K562 (cell line): Measurements from ENCODE around the gene RNF217. TPM values are rescaled to one million over a fixed set of nuclear protein-coding genes. Genes with fewer than 3 reads are reported as not detected.
A peak's percentile ranks its signal among the peaks of the same experiment; 100 is the strongest.

ENCODE experiments used
- CBFA2T2 ChIP-seq: fragments of 450-650 bp; conservative IDR thresholded peaks from 2 replicates; pipeline ENCODE4 v1.6.1; 2017; ENCODE audit warnings: mild to moderate bottlenecking
- CC2D1A ChIP-seq: fragments of 450-650 bp; IDR thresholded peaks from 2 replicates; pipeline ENCODE4 v1.6.1; 2017; ENCODE audit warnings: mild to moderate bottlenecking
- DMBX1 ChIP-seq: fragments of 250-450 bp; sonication (Bioruptor Pico); IDR thresholded peaks from 2 replicates; pipeline ENCODE4 v1.8.0; 2022; ENCODE audit warnings: inconsistent platforms, mild to moderate bottlenecking, moderate library complexity, borderline replicate concordance
- EHMT2 ChIP-seq: fragments of 450-650 bp; IDR thresholded peaks from 2 replicates; pipeline ENCODE4 v1.6.1; 2018; ENCODE audit warnings: antibody characterized with exemption
- ELF4 ChIP-seq: fragments of 450-650 bp; formaldehyde crosslinking; IDR thresholded peaks from 2 replicates; pipeline ENCODE4 v1.4.0; 2022; ENCODE audit warnings: missing genetic modification characterization
- ESRRB ChIP-seq: fragments of 250-450 bp; sonication (Bioruptor Pico); IDR thresholded peaks from 2 replicates; pipeline ENCODE4 v1.5.0; 2020; ENCODE audit warnings: mild to moderate bottlenecking, moderate library complexity, borderline replicate concordance
- HDAC8 ChIP-seq: fragments of 450-650 bp; IDR thresholded peaks from 2 replicates; pipeline ENCODE4 v1.6.1; 2016; ENCODE audit warnings: mild to moderate bottlenecking, missing genetic modification characterization, moderate library complexity, missing compliant biosample characterization
- HNRNPH1 ChIP-seq: fragments of 200-400 bp; formaldehyde crosslinking; optimal IDR thresholded peaks from 2 replicates; pipeline ENCODE3; 2017; ENCODE audit warnings: low read depth, mild to moderate bottlenecking, low read length, moderate library complexity
- KLF16 ChIP-seq: IDR thresholded peaks from 2 replicates; pipeline ENCODE4 v1.6.1; 2016; ENCODE audit warnings: antibody characterized with exemption
- L3MBTL2 ChIP-seq: fragments of 450-650 bp; IDR thresholded peaks from 2 replicates; pipeline ENCODE4 v1.6.1; 2016; ENCODE audit warnings: mild to moderate bottlenecking, moderate library complexity
- MITF ChIP-seq: IDR thresholded peaks from 2 replicates; pipeline ENCODE4 v1.6.1; 2014; ENCODE audit warnings: antibody characterized with exemption
- MYNN ChIP-seq, 2 experiments: sonication (generic); formaldehyde crosslinking in 1 of 2; IDR thresholded peaks; 2 replicates each; pipeline versions ENCODE4 v1.5.0 to v1.6.1; 2016 to 2020; ENCODE audit warnings: antibody characterized with exemption in 1 of 2, missing genetic modification reagents in 1 of 2
- NCOR1 ChIP-seq: fragments of 450-650 bp; IDR thresholded peaks from 2 replicates; pipeline ENCODE4 v1.6.1; 2016; ENCODE audit warnings: mild to moderate bottlenecking, moderate library complexity
- PML ChIP-seq: IDR thresholded peaks from 2 replicates; pipeline ENCODE4 v1.6.1; 2012; ENCODE audit warnings: low read length, inconsistent platforms
- RFX1 ChIP-seq: fragments of 450-650 bp; IDR thresholded peaks from 2 replicates; pipeline ENCODE4 v1.6.1; 2016; ENCODE audit warnings: mild to moderate bottlenecking, moderate library complexity
- SMARCC2 ChIP-seq: fragments of 450-650 bp; IDR thresholded peaks from 2 replicates; pipeline ENCODE4 v1.6.1; 2017; ENCODE audit warnings: antibody characterized with exemption, moderate library complexity, mild to moderate bottlenecking, low read depth
- SMARCE1 ChIP-seq: fragments of 450-650 bp; IDR thresholded peaks from 2 replicates; pipeline ENCODE4 v1.7.1; 2016; ENCODE audit warnings: mild to moderate bottlenecking
- SP1 ChIP-seq: sonication (generic); formaldehyde crosslinking; IDR thresholded peaks from 2 replicates; pipeline ENCODE4 v1.8.1; 2022; ENCODE audit warnings: mild to moderate bottlenecking, missing genetic modification reagents
- TEAD4 ChIP-seq, 2 experiments: sonication (generic) in 1 of 2; formaldehyde crosslinking in 1 of 2; IDR thresholded peaks; 2 replicates each; pipeline versions ENCODE4 v1.6.1 to v1.8.0; 2012 to 2022; ENCODE audit warnings: borderline replicate concordance in 1 of 2, inconsistent platforms in 1 of 2, low read length in 1 of 2, mild to moderate bottlenecking in 1 of 2, missing genetic modification reagents in 1 of 2
- TFE3 ChIP-seq: fragments of 450-650 bp; formaldehyde crosslinking; IDR thresholded peaks from 2 replicates; pipeline ENCODE4 v1.4.0; 2020; ENCODE audit warnings: mild to moderate bottlenecking, mixed read lengths
- U2AF1 ChIP-seq: fragments of 200-400 bp; formaldehyde crosslinking; optimal IDR thresholded peaks from 2 replicates; pipeline ENCODE3; 2017; ENCODE audit warnings: mild to moderate bottlenecking, low read depth, low read length, moderate library complexity
- ZNF639 ChIP-seq, 2 experiments: fragments of 200-800 bp in 1 of 2; sonication (Bioruptor generic) in 1 of 2; sonication (generic) in 1 of 2; formaldehyde crosslinking in 1 of 2; IDR thresholded peaks in 1 of 2; conservative IDR thresholded peaks in 1 of 2; 2 replicates each; pipeline versions ENCODE4 v1.5.0 to v1.6.1; 2016 to 2020; ENCODE audit warnings: missing compliant biosample characterization in 1 of 2, missing genetic modification characterization in 1 of 2, missing genetic modification reagents in 1 of 2
- polyA plus RNA-seq, 8 experiments: library from polyadenylated mRNA; depleted of rRNA in 4 of 8; stranded (reverse) in 5 of 8; unstranded in 3 of 8; fragments of >200 nt; fragmentation: Nextera tagmentation in 2 of 8; fragmentation: Illumina TruSeq in 1 of 8; extraction: Ambion mirVana in 2 of 8; extraction: Trizol in 1 of 8; gene quantifications; 2 replicates each; pipeline versions ENCODE4 v1.2.1 to v1.2.3, GENCODE V29; 2011 to 2014; ENCODE audit warnings: inconsistent platforms in 1 of 8, missing spikeins in 1 of 8
- total RNA-seq, 7 experiments: library from RNA; depleted of rRNA in 6 of 7; stranded (reverse); fragments of >200 nt in 6 of 7; fragmentation: Illumina TruSeq in 2 of 7; extraction: Trizol in 2 of 7; gene quantifications; 2 replicates each; pipeline versions ENCODE4 v1.2.1 to v1.2.3, GENCODE V29; 2011 to 2021; ENCODE audit warnings: low replicate concordance in 1 of 7
- TF ChIP-seq, protein P1 (sequence below): fragments of 200-800 bp; sonication (Bioruptor generic); IDR thresholded peaks from 2 replicates; pipeline ENCODE4 v1.6.1; 2017; ENCODE audit warnings: missing genetic modification characterization, missing compliant biosample characterization

The RNF217 gene
- total and polyA plus RNA-seq, 9 of the 15 experiments (the other 6 are each of a cell fraction or from before 2014, with no cell fraction given) = 2.9 to 25.6 (median 12.0) TPM

GRCh38 chr6:125004198-125004597, 42.0 kb downstream of the RNF217 start (continued):
- peak; percentile 95 for TF ChIP-seq SMARCE1
- TF ChIP-seq, protein P1, sequence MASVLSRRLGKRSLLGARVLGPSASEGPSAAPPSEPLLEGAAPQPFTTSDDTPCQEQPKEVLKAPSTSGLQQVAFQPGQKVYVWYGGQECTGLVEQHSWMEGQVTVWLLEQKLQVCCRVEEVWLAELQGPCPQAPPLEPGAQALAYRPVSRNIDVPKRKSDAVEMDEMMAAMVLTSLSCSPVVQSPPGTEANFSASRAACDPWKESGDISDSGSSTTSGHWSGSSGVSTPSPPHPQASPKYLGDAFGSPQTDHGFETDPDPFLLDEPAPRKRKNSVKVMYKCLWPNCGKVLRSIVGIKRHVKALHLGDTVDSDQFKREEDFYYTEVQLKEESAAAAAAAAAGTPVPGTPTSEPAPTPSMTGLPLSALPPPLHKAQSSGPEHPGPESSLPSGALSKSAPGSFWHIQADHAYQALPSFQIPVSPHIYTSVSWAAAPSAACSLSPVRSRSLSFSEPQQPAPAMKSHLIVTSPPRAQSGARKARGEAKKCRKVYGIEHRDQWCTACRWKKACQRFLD = peak; percentile 61
- TF ChIP-seq ELF4 (CRISPR knock-in tag) = peak; percentile 22; the same call in 1 of the 2 replicates
- TF ChIP-seq NCOR1 = peak; percentile 88
- TF ChIP-seq SMARCC2 = peak; percentile 87
- peak; percentile 59; the same call in 1 of the 2 replicates for TF ChIP-seq CC2D1A
- TF ChIP-seq U2AF1 = no peak
- peak; percentile 29; the same call in 1 of the 2 replicates for TF ChIP-seq SP1 (CRISPR knock-in tag)
- TF ChIP-seq HNRNPH1 = no peak
- TF ChIP-seq CBFA2T2 = peak; percentile 92
- no peak for TF ChIP-seq ESRRB (CRISPR knock-in tag)
- peak; percentile 80; the same call in 1 of the 2 replicates for TF ChIP-seq KLF16
- peak; percentile 79 for TF ChIP-seq MYNN (IDR thresholded peaks at IDR 0.05)
- TF ChIP-seq MYNN (CRISPR knock-in tag; IDR thresholded peaks at IDR 0.05) = no peak
- TF ChIP-seq ZNF639 (CRISPR knock-in tag; conservative IDR thresholded peaks at IDR 0.05 in 1 of 2, IDR thresholded peaks at IDR 0.05 in 1 of 2) = 0 out of 4 replicates have a peak, but pooled peaks of 1 of the 2 experiments have one; percentile 31
- peak; percentile 68; the same call in 1 of the 2 replicates for TF ChIP-seq EHMT2
- TF ChIP-seq DMBX1 (CRISPR knock-in tag) = peak; percentile 58; the same call in 1 of the 2 replicates
- TF ChIP-seq TFE3 = 0 out of 2 replicates have a peak, but pooled peaks have one; percentile 10
- TF ChIP-seq RFX1 = no peak
- TF ChIP-seq HDAC8 = no peak
- peak; percentile 72; the same call in 1 of the 2 replicates for TF ChIP-seq PML
- peak; percentile 91 for TF ChIP-seq TEAD4 (IDR thresholded peaks at IDR 0.05; ENCODE audit: low read length)
- no peak for TF ChIP-seq TEAD4 (CRISPR knock-in tag; IDR thresholded peaks at IDR 0.05; ENCODE audit: borderline replicate concordance)
- TF ChIP-seq MITF = 0 out of 2 replicates have a peak, but pooled peaks have one; percentile 35
- TF ChIP-seq L3MBTL2 = peak; percentile 37; the same call in 1 of the 2 replicates
